Activated T-cell treated with anti-CD3 and anti-CD28 coated beads for 48 hours (primary cell): Measurements from ENCODE around the gene FAM53A.
"Not testable (repeated sequence)": the region's sequence is repeated elsewhere in the genome, so short reads cannot be mapped to it uniquely, and the experiment has no call there.

Source experiments
- DNase-seq: peaks from one replicate; pipeline ENCODE4 v3.0.0-alpha.2; 2020; ENCODE audit warnings: low read depth

Gene FAM53A

DNA sequence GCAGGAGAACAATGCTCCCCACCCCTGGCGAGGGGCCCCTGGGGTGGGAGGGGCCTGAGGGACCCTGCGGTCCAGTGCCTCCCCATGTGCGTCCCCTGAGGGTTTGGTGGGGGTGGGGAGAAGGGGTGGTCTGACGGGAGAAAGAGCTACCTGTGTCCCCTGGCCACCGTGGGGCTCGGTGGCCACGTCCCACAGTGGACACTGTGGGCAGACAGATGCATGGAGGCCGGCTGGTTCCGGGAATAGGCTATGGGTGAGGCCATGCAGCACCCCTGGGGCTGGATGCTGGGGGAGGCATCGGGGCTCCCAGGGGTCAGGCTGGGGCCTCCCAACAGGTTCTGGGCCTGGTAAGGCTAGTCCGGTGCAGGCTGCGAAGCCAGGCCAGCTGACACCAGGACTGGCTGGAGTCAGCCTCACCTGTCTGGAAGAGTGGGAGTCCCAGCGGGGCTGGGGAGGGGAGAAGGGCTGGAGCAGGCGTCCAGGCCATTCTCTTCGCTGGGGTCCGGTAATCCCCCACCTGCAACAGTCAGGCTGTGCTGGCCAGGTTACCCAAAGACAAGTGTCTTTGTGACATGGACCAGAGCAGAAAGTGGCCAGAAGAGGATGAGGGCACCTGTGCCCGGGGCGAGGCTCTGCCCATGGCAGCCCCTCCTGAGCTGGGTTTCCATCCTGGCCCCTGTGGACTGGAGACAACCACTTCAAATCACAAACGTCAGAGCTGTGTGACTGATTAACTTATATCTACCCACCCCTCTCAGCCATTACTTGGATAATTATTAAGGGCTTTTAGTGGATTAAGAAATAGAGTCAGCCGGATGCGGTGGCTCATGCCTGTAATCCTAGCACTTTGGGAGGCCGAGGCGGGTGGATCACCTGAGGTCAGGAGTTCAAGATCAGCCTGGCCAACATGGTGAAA, 1.4 kb upstream of the FAM53A start:
- DNase-seq: no peak

DNA sequence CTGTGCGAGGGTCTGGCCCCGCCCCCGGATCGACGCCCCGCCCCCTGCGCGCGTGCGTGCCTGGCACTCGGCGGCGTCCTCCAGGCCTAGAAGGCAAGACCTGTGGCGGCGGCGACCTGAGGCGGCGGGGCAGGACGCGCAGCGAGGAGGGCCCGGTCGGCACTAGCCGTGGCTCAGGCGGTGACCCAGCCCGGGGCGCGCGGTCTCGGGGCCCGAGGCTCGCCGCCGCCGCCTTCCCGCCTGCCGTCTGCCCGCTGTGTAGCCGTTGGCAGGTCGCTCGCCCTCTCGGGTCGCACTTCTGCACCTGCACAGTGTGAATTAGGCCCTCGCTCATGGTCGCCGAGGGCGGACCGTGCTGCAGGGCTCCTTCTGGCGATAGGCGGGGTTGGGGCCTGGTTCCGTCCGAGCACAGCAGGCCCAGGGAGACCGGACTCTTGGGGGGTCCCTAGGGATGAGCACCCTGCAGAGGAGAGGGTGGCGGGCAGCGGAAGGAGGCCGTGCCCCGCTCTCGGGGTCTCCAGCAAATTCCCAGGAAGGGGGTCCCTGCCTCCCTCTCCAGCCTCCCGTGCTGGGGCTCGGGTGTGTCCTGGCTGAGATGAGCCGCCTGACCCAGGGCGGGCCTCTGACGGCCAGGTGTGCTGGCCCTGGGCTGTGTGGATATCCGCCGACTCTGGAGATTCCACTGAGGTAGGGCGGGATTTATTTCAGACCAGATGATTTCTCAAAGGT, 557 bp upstream of the FAM53A start:
- DNase-seq: no peak

DNA sequence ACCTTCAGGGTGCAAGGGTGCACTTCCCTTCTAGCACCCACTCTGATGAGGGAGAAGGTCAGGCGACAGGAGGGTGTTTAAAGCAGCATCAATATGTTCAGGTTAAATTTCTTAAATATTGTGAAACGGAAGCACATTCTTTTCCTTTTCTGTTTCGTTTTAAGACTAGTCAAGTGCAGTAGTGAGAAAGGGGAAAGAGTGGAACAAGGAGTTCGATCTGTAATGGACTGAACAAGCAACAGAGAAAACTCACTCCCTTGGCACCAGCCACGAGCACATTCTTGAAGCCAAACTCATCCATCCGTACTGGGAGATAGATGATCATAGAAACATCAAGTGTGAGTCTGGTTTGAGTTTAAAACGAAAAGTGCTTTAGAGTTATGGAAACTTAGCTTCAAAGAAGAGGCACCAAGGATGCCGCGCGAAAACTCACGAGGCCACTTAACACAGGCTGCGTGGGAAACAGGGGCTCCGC, 815 bp downstream of the FAM53A start:
- no peak for DNase-seq

DNA sequence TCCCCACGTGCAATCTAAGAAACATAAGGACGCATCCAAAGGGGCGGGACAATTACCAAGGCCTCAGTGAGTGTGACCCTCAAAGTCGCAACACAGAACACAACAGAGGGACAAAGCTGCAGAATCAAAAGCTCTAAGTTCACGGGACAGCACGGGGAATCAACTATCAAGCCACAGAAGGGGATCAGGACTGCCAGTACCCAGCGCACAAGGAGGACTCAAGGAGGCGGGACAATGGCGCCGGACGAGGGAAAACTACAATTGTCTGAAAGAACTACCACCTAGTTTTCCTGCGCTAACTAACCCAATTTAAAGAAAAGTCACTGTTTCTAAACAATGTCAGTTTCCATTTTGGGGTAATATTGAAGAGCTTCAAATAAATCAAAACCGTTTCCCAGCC, 1.3 kb downstream of the FAM53A start:
- DNase-seq: no peak

DNA sequence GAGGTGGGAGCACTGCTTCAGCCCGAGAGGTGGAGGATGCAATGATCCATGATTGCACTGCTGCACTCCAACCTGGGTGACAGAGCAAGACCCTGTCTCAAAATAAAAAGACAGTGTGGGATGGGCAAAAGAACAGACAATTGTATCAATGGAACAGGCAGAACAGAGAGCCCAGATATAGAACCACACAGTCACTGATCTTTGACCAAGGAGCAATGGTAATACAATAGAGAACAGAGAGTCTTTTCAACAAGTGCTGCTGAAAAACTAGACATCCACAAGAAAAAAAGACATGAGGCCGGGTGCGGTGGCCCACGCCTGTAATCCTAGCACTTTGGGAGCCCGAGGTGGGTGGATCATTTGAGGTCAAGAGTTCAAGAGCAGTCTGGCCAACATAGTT, 5.9 kb downstream of the FAM53A start:
- no peak for DNase-seq

DNA sequence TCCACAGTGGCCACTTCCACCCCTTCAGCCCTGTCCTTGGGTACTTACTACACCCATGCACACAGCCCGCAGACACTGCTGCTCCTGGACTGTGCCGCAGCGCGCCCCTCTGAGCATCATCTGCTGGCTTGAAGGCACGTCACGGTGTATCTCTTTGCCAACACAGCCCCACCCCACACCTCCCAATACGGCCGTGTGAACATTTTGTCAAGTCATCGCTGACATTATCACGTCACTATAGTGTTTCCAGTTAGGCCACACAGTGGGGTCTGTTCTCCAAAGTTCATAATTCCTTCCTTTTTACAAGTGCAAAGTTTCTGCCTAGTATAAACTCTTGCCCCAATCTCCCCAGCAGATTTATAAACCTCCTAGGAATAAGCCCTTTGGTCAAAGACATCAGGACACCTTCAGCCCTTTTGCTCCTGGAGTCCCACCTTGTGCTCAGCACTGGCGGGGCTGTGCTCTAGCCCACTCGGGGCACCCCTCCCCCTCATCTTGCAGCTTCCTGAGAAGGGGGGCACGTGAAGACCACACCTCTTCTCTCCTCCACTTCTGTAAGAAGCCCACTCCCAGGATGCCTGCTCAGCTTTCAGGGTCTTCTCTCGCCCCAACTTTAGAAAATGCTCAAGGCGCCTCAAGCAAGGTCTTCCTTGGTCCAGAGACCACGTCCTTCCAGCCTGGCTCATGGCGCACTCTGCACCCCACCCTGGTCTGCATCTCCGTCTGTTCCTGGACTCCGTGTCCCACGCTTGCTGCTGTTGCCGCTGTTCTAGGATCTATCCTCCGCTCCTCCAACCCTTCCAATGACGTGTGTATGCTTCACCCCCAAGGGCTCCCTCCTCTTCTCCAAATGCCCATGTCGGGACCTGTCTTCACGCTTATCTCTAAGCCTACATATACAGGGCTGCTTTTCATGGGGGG, 7.2 kb downstream of the FAM53A start:
- no peak for DNase-seq

DNA sequence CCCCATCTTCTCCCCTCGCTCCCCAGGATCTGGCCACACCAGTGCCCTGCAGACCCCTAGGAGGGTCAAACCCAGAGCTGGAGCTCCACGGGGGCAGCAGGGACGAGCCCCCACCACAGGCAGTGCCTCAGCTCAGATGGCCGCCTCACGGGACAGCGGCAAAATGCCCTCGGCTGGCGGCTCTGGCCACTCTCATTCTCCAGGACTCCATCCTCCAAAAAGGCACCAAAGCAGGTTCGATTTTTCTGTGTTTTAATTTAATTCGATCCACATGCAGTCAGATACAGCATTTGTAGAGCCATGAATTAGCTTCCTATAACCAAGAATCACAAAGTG, 8.3 kb downstream of the FAM53A start:
- no peak for DNase-seq

DNA sequence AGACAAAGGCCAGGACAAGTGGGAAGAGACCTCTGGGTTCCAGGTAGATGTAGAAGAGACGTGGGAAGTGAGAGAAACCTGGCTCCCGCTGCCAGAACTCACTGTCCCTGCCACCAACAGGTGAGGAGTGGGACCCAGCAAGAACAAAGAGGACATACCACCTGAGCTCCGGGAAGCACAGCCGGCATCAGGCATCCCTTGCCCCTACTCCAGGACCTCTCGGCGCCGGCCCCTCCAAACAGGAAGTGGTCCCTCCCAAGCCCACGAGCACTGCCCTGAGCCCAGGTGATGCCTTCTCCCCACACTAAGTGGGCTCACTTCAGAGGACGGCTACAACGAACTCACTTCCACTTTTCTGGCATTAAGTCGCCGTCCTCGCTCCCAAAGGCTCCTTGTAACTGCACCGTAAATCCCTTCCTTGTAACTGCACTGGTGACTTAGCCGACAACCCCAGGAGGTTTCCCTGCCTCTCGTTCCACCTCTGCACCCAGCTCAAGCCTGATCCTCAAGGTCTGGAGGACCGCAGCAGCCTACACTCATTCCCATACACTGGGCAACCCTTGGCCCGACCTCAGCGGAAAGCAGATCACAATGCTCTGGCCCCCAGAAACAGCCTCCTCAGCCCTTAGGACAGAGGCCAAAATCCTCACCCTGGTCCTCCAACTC, 8.8 kb downstream of the FAM53A start:
- DNase-seq: no peak

DNA sequence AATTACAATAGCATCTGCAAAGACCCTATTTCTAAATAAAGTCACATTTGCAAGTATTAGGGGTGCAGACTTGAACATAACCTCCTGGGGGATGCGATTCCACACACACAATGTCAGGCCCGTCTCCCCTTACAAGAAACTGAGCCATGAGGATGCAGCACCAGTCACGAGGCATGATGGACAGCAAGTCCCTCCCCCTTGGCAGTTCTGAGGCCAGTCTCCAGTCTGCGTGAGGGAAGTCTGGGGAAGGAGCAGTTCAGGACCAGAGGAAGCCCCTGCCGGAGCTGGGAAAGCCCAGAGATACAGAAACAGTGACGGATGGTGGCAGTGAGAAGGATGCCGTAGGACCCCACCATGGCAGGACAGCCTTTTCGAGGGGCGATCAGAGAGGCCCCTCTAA, 9.4 kb downstream of the FAM53A start:
- no peak for DNase-seq

DNA sequence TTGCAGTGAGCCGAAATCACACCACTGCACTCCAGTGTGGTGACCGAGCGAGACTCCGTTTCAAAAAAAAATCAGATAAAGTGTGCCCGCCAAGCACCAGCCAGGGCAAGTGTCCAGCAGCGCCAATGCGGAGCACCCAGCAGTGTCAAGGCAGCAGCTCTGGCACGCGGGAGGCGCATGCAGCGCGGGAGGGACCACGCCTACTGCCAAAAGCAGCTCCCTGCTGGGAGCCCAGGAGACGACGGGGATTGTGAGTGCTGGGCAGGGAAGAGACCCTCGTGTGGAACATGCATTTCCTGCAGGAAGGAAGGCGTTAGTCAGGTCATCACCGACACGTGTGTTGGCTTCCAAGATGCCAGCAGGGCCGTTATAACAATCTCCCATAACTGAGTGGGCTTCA, 10.4 kb downstream of the FAM53A start:
- DNase-seq: no peak

DNA sequence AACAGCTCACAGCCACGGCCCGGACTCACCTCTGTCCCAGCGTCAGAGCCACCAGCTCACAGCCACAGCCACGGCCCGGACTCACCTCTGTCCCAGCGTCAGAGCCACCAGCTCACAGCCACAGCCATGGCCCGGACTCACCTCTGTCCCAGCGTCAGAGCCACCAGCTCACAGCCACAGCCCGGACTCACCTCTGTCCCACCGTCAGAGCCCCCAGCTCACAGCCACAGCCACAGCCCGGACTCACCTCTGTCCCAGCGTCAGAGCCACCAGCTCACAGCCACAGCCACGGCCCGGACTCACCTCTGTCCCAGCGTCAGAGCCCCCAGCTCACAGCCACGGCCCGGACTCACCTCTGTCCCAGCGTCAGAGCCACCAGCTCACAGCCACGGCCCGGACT, 13.1 kb downstream of the FAM53A start:
- not testable (repeated sequence) for DNase-seq

DNA sequence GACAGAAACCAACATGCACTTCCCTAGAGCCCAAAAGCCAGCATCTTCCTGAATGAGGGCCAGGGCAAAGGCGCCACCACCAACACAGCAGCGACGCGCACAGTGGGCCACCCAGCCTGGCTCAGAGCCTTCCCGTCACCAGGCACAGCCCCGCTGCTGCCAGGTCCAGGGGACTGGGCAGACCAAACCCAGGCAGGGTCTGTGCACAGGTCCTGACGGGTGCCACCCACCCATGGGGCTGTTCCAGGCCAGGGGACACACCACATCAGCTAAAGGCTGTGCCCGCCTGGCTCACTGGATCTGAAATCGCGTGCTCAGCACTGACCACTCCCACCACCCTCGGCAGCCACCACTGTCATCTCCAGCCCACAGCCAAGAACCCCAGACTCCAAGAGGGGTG, 13.8 kb downstream of the FAM53A start:
- no peak for DNase-seq

DNA sequence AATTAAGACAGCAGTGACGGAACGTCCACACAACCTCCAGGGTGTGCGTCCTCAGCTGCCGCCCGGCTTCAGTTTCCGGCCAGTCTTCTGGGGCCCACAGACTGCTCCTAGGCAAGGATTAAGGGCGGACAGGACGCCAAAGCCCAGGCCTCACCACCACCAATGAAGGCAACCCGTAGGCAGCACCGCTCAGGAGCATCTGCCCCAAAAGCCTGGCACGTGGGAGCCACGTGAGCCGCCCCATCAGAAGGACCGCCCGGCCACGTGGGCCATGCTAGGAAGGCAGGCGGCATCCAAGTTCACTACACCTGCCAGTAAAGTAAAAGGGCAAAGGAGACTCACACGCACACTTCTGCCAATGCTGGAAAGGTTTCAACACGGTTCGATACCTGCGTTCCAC, 14.3 kb downstream of the FAM53A start:
- no peak for DNase-seq

DNA sequence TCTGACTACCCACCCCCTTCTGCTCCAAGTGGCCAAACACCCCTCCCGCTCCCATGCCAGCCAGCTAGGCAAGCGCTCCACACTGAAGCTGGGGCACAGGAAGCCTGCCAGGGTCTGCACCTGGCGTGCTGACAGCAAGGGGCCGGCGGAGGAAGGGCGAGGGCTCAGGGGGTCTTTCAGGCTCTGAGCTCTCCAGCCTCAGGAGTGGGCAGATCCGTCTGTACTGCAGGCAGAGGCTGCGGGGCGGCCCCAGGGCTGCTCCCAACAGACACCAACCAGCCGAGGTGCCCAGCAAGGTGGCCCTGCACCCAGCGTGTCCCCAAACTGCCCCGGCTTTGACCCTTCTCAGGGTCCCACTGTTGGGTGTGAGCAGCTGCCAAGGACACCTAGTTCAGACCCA, 14.8 kb downstream of the FAM53A start:
- no peak for DNase-seq

DNA sequence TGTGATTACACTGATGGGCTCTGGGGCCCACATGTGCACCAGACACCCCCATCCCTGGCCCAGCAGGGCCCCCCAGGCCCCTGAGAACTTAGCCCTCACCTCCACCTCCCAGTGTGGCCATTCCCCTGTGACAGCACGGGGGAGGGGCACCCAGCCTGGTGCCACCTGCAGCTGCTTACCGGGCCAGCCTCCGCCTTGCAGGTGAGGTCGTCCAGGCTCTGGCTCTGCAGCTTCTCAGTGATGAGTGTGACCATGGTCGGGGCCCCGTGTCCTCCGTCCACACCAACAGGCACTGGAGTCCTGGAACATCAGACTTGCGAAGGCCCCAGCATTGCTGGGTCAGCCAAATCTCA, 15.6 kb downstream of the FAM53A start:
- no peak for DNase-seq

DNA sequence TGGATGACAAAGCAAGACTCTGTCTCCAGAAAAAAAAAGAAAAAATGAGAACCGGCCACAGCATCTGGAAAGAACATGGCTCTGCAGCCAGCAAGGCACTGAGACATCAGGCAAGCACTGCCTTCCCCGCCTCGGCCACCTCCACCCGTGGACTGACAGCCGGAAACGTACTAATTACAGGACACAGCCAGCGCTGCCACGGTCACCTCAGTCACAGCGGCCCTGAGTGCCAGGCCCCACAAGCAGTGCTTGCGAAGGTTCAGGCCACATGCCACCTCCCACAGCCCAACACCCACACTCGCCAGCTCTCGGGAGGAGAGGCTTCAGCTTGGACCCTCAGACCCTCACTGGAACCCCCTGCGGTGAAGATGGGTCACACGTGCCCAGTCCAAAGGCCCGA, 16.8 kb downstream of the FAM53A start:
- DNase-seq: no peak

DNA sequence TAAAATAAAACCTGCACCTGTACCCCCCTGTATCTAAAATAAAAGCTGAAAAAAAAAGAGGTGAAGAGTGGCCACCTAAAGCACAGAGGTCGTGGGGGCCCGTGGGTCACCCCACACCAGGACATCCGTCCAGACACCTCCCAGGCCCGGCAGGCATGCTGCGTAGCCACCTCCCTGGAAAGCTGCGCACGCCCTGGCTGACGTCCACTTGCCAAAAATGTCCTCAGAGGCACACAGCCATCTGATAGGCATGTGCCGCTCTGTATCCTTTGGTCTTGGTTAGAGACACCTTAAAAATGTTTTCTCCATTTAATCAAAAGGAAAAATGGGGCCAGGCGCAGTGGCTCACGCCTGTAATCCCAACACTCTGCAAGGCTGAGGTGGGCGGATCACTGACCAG, 17.7 kb downstream of the FAM53A start:
- no peak for DNase-seq

DNA sequence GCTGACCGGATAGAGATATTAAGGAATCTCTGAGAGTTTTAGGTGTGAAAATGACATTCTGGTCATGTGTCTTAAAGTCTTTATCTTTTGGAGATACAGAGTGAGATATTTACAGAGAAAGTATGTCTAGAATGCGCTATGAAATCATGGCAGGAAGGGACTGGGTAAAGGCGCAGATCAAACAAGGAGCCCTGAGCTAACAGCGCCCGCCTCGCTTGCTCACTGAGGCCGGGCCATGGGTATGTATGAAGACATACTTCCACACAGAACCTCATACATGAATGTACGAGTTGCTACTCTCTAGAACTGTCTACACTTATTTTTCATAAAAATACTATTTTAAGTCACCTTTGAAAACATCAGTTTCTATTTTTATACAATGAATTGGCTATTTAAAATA, 20.0 kb downstream of the FAM53A start:
- DNase-seq: no peak

DNA sequence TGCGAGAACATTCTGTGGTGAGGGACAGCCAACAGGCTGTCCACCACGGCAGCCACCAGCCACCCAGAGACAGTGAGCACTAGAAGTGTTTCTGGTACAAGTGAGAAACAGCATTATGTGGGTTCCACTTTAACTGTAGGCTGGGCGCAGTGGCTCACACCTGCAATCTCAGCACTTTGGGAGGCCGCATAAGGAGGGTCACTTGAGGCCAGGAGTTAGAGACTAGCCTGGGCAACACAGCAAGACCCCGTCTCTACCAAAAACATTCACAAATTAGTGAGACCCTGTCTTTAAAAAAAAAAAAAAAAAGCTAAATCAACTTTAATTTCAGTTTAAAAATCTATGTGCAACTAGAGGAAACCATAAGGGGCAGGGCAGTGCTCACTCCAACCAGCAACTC, 20.6 kb downstream of the FAM53A start:
- DNase-seq: no peak

DNA sequence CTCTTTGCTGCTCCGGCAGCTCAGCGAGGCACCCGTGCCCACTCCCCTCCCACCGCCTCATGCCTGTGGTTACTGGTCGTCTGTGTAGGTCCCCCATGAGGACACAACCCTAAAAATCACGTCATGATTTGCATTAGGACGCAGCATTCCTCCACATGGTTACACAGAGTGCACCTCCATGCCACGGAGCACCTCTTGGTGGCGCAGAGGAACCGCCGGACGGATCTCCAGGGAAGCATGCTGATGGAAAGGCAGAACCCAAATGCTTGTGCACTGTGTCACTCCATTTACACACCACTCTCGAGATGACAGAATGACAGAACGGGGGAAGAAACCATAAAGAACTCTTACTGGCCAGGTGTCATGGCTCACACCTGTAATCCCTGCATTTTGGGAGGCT, 22.4 kb downstream of the FAM53A start:
- DNase-seq: no peak

DNA sequence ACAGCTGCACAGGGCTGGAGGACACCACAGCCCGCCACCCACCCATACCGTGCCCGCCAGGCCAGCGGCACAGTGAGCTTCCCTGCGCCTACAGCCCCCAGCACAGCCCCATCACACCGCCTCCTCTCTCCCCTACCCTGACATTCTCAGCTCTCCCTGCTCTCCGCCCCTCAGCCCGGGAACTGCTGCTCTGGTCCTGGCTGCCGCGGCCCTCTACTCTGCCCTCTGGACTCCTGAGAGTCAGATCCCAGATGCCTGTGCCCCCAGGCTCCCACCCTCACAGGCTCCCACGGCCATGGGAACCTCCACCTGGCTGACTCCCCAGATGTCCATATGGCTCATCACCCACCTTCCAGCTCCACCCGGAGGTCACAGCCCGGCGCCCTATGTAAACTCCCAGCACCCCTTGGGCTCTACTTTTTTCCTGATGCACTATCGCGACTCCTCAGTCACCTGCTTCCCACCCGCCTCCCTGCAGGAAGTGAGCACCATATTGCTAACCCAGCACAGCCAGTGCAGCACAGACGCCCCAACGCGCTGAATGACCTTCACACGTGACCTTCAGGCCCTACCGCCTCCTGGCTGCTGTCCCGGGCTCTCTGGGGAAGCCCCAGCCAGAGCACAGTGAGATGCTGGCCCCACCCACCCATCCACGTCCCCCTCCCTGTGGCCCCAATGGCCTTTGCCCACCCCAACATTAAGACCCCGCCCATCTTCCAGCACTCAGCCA, 23.0 kb downstream of the FAM53A start:
- DNase-seq: no peak
